ENCODE measurements around the gene IMMP2L. TPM values are rescaled to one million over a fixed set of nuclear protein-coding genes. Genes with fewer than 3 reads are reported as not detected.

IMMP2L gene
- polyA plus RNA-seq, 1 donor (not counting 4 experiments of a cell fraction or from before 2014, with no cell fraction given), result 14.1 TPM

- H3K9me3 ChIP-seq (ENCODE audit: control insufficient read depth, low read depth, low read length), result no peaks in the 10 kb centered on the region
- H2AFZ ChIP-seq (ENCODE audit: control insufficient read depth, low read length), result no peak overlapping the region
- no peak overlapping the region for H3K4me3 ChIP-seq (ENCODE audit: control insufficient read depth in 2 of 3, extremely low read depth in 1 of 3, insufficient read depth in 2 of 3, low read depth in 1 of 3, low read length in 3 of 3)
- no peak overlapping the region for H3K9ac ChIP-seq (ENCODE audit: control insufficient read depth, extremely low read depth, insufficient read depth, low read length)
- H3K4me2 ChIP-seq (ENCODE audit: control insufficient read depth, extremely low read depth, insufficient read depth, low read depth, low read length), result no peak overlapping the region
- H3K79me2 ChIP-seq (ENCODE audit: control insufficient read depth, insufficient read depth, low read length), result no peaks in the 10 kb centered on the region
- FAIRE-seq (no peak), DNase-seq (ENCODE audit: low read depth, low spot score) (no peak)
- no peaks in the 10 kb centered on the region for H3K27me3 ChIP-seq (ENCODE audit: control insufficient read depth, extremely low read depth, insufficient read depth, low read length)
- no peaks in the 10 kb centered on the region for H3K36me3 ChIP-seq (ENCODE audit: control insufficient read depth in 2 of 2, extremely low read depth in 1 of 2, insufficient read depth in 2 of 2, low read length in 2 of 2)
- H3K27ac ChIP-seq (ENCODE audit: control insufficient read depth, insufficient read depth, low read length), result no peak overlapping the region
- H3K9me1 ChIP-seq (ENCODE audit: control insufficient read depth, extremely low read depth, insufficient read depth, low read length), result no peaks in the 10 kb centered on the region
- dilution Hi-C loops (cut with MboI; ENCODE audit: extremely low pct_ligation_motif_present, low sequenced_read_pairs), result no loop called here
- no peaks in the 10 kb centered on the region for H4K20me1 ChIP-seq (ENCODE audit: control insufficient read depth, extremely low read depth, insufficient read depth, low read length)
- TF ChIP-seq CTCF (optimal IDR thresholded peaks at IDR 0.05 in 1 of 3, IDR thresholded peaks at IDR 0.05 in 1 of 3, conservative IDR thresholded peaks at IDR 0.05 in 1 of 3; ENCODE audit: extremely low read depth in 1 of 3, insufficient read depth in 2 of 3, low read length in 3 of 3) (no peak), EZH2 (IDR thresholded peaks at IDR 0.05; ENCODE audit: low read length) (no peak)
- H3K4me1 ChIP-seq (ENCODE audit: control insufficient read depth, extremely low read depth, insufficient read depth, low read length), result peaks cover 6% of the 10 kb centered on the region
These were observed 449.9 kb downstream of the IMMP2L start for GRCh38 chr7:111112439-111112838.

GRCh38 chr7:111108496-111108895, 453.8 kb downstream of the IMMP2L start:
- DNase-seq (ENCODE audit: low read depth, low spot score) (no peak), FAIRE-seq (no peak)
- Histone ChIP-seq H3K9ac (ENCODE audit: control insufficient read depth, extremely low read depth, insufficient read depth, low read length) (no peak overlapping the region), H3K4me2 (ENCODE audit: control insufficient read depth, extremely low read depth, insufficient read depth, low read depth, low read length) (no peak overlapping the region), H3K9me3 (ENCODE audit: control insufficient read depth, low read depth, low read length) (no peaks in the 10 kb centered on the region), H3K79me2 (ENCODE audit: control insufficient read depth, insufficient read depth, low read length) (no peaks in the 10 kb centered on the region), H3K27me3 (ENCODE audit: control insufficient read depth, extremely low read depth, insufficient read depth, low read length) (no peaks in the 10 kb centered on the region), H2AFZ (ENCODE audit: control insufficient read depth, low read length) (no peak overlapping the region), H3K27ac (ENCODE audit: control insufficient read depth, insufficient read depth, low read length) (no peak overlapping the region), H3K4me3 (ENCODE audit: control insufficient read depth in 2 of 3, extremely low read depth in 1 of 3, insufficient read depth in 2 of 3, low read depth in 1 of 3, low read length in 3 of 3) (no peak overlapping the region), H4K20me1 (ENCODE audit: control insufficient read depth, extremely low read depth, insufficient read depth, low read length) (no peaks in the 10 kb centered on the region), H3K9me1 (ENCODE audit: control insufficient read depth, extremely low read depth, insufficient read depth, low read length) (no peaks in the 10 kb centered on the region), H3K4me1 (ENCODE audit: control insufficient read depth, extremely low read depth, insufficient read depth, low read length) (peaks cover 2% of the 10 kb centered on the region), H3K36me3 (ENCODE audit: control insufficient read depth in 2 of 2, extremely low read depth in 1 of 2, insufficient read depth in 2 of 2, low read length in 2 of 2) (no peaks in the 10 kb centered on the region)
- dilution Hi-C loops (cut with MboI; ENCODE audit: extremely low pct_ligation_motif_present, low sequenced_read_pairs), result no loop called here
- no peak for TF ChIP-seq EZH2 (IDR thresholded peaks at IDR 0.05; ENCODE audit: low read length)
- TF ChIP-seq CTCF (optimal IDR thresholded peaks at IDR 0.05 in 1 of 3, IDR thresholded peaks at IDR 0.05 in 1 of 3, conservative IDR thresholded peaks at IDR 0.05 in 1 of 3; ENCODE audit: extremely low read depth in 1 of 3, insufficient read depth in 2 of 3, low read length in 3 of 3), result no peak

Measured in keratinocyte (primary cell).